ENCODE data around the gene WDR33. TPM values are rescaled to one million over a fixed set of nuclear protein-coding genes. Genes with fewer than 3 reads are reported as not detected.
A peak's percentile ranks its signal among the peaks of the same experiment; 100 is the strongest.
"Not testable (repeated sequence)": the region's sequence is repeated elsewhere in the genome, so short reads cannot be mapped to it uniquely, and the experiment has no call there.

The WDR33 gene
- polyA plus RNA-seq, 3 donors from 2014 or later, result 18.6 to 49.8 (median 22.6) TPM

GRCh38 chr2:127796389-127796788, 14.6 kb downstream of the WDR33 start:
- DNase-seq, result no peak
- H3K4me1 Mint-ChIP-seq, result peaks cover 68 to 80% of the 10 kb centered on the region in 2 donors
- H3K27ac Mint-ChIP-seq, result peak overlapping the region in 3 of 6 donors; percentile 18 to 69 (median 32)
- H3K4me3 Mint-ChIP-seq, result peak overlapping the region in 3 of 5 donors; percentile 3 to 42 (median 22)
- no peaks in the 10 kb centered on the region for H3K36me3 Mint-ChIP-seq
- no peaks in the 10 kb centered on the region for H3K9me3 Mint-ChIP-seq
- peaks cover 0 to 3% (median 2%) of the 10 kb centered on the region in 3 donors for H3K27me3 Mint-ChIP-seq (ENCODE audit: low read depth in 3 of 3)

- H3K36me3 Mint-ChIP-seq, H3K4me3 Mint-ChIP-seq: not testable (repeated sequence)
- H3K4me1 Mint-ChIP-seq, result peaks cover 63 to 79% of the 10 kb centered on the region in 2 donors
Observed at GRCh38 chr2:127794901-127795300, 16.1 kb downstream of the WDR33 start.

GRCh38 chr2:127792805-127793204, 18.2 kb downstream of the WDR33 start:
- Mint-ChIP-seq H3K4me3 (no peak overlapping the region), H3K9me3 (no peaks in the 10 kb centered on the region), H3K4me1 (peaks cover 52 to 62% of the 10 kb centered on the region in 2 donors), H3K36me3 (no peaks in the 10 kb centered on the region), H3K27ac (peak overlapping the region in 1 of 6 donors; percentile 14), H3K27me3 (ENCODE audit: low read depth in 3 of 3) (peaks cover 0 to 3% (median 2%) of the 10 kb centered on the region in 3 donors)
- DNase-seq, result no peak

More at GRCh38 chr2:127794901-127795300, 16.1 kb downstream of the WDR33 start:
- not testable (repeated sequence) for H3K27me3 Mint-ChIP-seq (ENCODE audit: low read depth in 3 of 3); H3K27ac Mint-ChIP-seq; H3K9me3 Mint-ChIP-seq; DNase-seq

GRCh38 chr2:127790694-127791529, 20.1 kb downstream of the WDR33 start:
- H3K27me3 Mint-ChIP-seq (ENCODE audit: low read depth in 3 of 3), result peaks cover 0 to 3% (median 2%) of the 10 kb centered on the region in 3 donors
- no peaks in the 10 kb centered on the region for H3K9me3 Mint-ChIP-seq
- H3K4me1 Mint-ChIP-seq, result peaks cover 38 to 51% of the 10 kb centered on the region in 2 donors
- no peak overlapping the region for H3K4me3 Mint-ChIP-seq
- peak overlapping the region in 2 of 6 donors; percentile 21 to 50 for H3K27ac Mint-ChIP-seq
- no peak for DNase-seq
- H3K36me3 Mint-ChIP-seq, result no peaks in the 10 kb centered on the region

GRCh38 chr2:127786048-127786809, 24.7 kb downstream of the WDR33 start:
- peak overlapping the region in 1 of 6 donors; percentile 34 for H3K27ac Mint-ChIP-seq

GRCh38 chr2:127784965-127785518, 25.9 kb downstream of the WDR33 start:
- H3K27me3 Mint-ChIP-seq (ENCODE audit: low read depth in 3 of 3), result peaks cover 0 to 3% (median 0%) of the 10 kb centered on the region in 3 donors
- H3K27ac Mint-ChIP-seq, result peak overlapping the region in 3 of 6 donors; percentile 27 to 63 (median 30)
- no peak for DNase-seq
- H3K9me3 Mint-ChIP-seq, result no peaks in the 10 kb centered on the region
- H3K36me3 Mint-ChIP-seq, result no peaks in the 10 kb centered on the region
- peaks cover 29 to 45% of the 10 kb centered on the region in 2 donors for H3K4me1 Mint-ChIP-seq
- H3K4me3 Mint-ChIP-seq, result no peak overlapping the region

More at GRCh38 chr2:127786048-127786809, 24.7 kb downstream of the WDR33 start:
- H3K9me3 Mint-ChIP-seq, result no peaks in the 10 kb centered on the region
- H3K27me3 Mint-ChIP-seq (ENCODE audit: low read depth in 3 of 3), result peaks cover 0 to 3% (median 0%) of the 10 kb centered on the region in 3 donors
- H3K36me3 Mint-ChIP-seq, result no peaks in the 10 kb centered on the region
- H3K4me3 Mint-ChIP-seq, result no peak overlapping the region
- no peak for DNase-seq
- H3K4me1 Mint-ChIP-seq, result peaks cover 28 to 48% of the 10 kb centered on the region in 2 donors

- H3K27ac Mint-ChIP-seq, result peak overlapping the region in 3 of 6 donors; percentile 23 to 49 (median 30)
Observed at GRCh38 chr2:127783101-127783500, 27.9 kb downstream of the WDR33 start.

GRCh38 chr2:127778850-127779249, 32.1 kb downstream of the WDR33 start:
- Mint-ChIP-seq H3K27ac (peak overlapping the region in 5 of 6 donors; percentile 52 to 85 (median 74)), H3K27me3 (ENCODE audit: low read depth in 3 of 3) (no peaks in the 10 kb centered on the region), H3K9me3 (no peaks in the 10 kb centered on the region), H3K4me1 (peaks cover 58 to 72% of the 10 kb centered on the region in 2 donors), H3K36me3 (no peaks in the 10 kb centered on the region), H3K4me3 (peak overlapping the region in 4 of 5 donors; percentile 13 to 63 (median 58))
- DNase-seq, result no peak

More at GRCh38 chr2:127783101-127783500, 27.9 kb downstream of the WDR33 start:
- Mint-ChIP-seq H3K4me1 (peaks cover 41 to 63% of the 10 kb centered on the region in 2 donors), H3K36me3 (no peaks in the 10 kb centered on the region), H3K9me3 (no peaks in the 10 kb centered on the region), H3K4me3 (no peak overlapping the region), H3K27me3 (ENCODE audit: low read depth in 3 of 3) (peaks cover 0 to 3% (median 0%) of the 10 kb centered on the region in 3 donors)
- DNase-seq, result no peak

GRCh38 chr2:127778447-127778846, 32.5 kb downstream of the WDR33 start:
- H3K27ac Mint-ChIP-seq, result peak overlapping the region; percentile 52 to 85 (median 77)
- H3K4me3 Mint-ChIP-seq, result peak overlapping the region; percentile 13 to 63 (median 55)
- H3K4me1 Mint-ChIP-seq, result peaks cover 58 to 72% of the 10 kb centered on the region in 2 donors
- H3K9me3 Mint-ChIP-seq, result no peaks in the 10 kb centered on the region
- DNase-seq, result peak; percentile 6 to 22 (median 22)
- no peaks in the 10 kb centered on the region for H3K36me3 Mint-ChIP-seq
- H3K27me3 Mint-ChIP-seq (ENCODE audit: low read depth in 3 of 3), result no peaks in the 10 kb centered on the region

- H3K27ac Mint-ChIP-seq, result peak overlapping the region; percentile 26 to 76 (median 49)
- no peak overlapping the region for H3K4me3 Mint-ChIP-seq
- no peak for DNase-seq
- H3K9me3 Mint-ChIP-seq, result no peaks in the 10 kb centered on the region
- peaks cover 59 to 73% of the 10 kb centered on the region in 2 donors for H3K4me1 Mint-ChIP-seq
- no peaks in the 10 kb centered on the region for H3K27me3 Mint-ChIP-seq (ENCODE audit: low read depth in 3 of 3)
- no peaks in the 10 kb centered on the region for H3K36me3 Mint-ChIP-seq
Observed at GRCh38 chr2:127776122-127776780, 34.7 kb downstream of the WDR33 start.

- DNase-seq, result no peak
- peaks cover 0 to 14% (median 9%) of the 10 kb centered on the region in 3 donors for H3K36me3 Mint-ChIP-seq
- no peak overlapping the region for H3K4me3 Mint-ChIP-seq
- no peaks in the 10 kb centered on the region for H3K9me3 Mint-ChIP-seq
- peaks cover 32 to 49% of the 10 kb centered on the region in 2 donors for H3K4me1 Mint-ChIP-seq
- peaks cover 0 to 2% (median 0%) of the 10 kb centered on the region in 3 donors for H3K27me3 Mint-ChIP-seq (ENCODE audit: low read depth in 3 of 3)
- peak overlapping the region in 1 of 6 donors; percentile 3 for H3K27ac Mint-ChIP-seq
Observed at GRCh38 chr2:127771756-127772155, 39.2 kb downstream of the WDR33 start.

- Mint-ChIP-seq H3K36me3 (peaks cover 0 to 14% (median 9%) of the 10 kb centered on the region in 3 donors), H3K4me1 (peaks cover 26 to 43% of the 10 kb centered on the region in 2 donors), H3K9me3 (no peaks in the 10 kb centered on the region), H3K27ac (no peak overlapping the region), H3K4me3 (no peak overlapping the region), H3K27me3 (ENCODE audit: low read depth in 3 of 3) (peaks cover 0 to 2% (median 0%) of the 10 kb centered on the region in 3 donors)
- DNase-seq, result no peak
Observed at GRCh38 chr2:127770973-127771735, 39.8 kb downstream of the WDR33 start.

Data from immature natural killer cell (primary cell).